HG03175 (cell line): ENCODE data around the gene SNAPC2.
A peak's percentile ranks its signal among the peaks of the same experiment; 100 is the strongest.
"Not testable (repeated sequence)": the region's sequence is repeated elsewhere in the genome, so short reads cannot be mapped to it uniquely, and the experiment has no call there.

Experiments used
- ATAC-seq: cut with Tn5 transposase; IDR thresholded peaks from one replicate; pipeline ENCODE4 v1.9.1; 2021; ENCODE audit warnings: mild to moderate bottlenecking, moderate library complexity; ENCODE audit not compliant: unreplicated experiment

The SNAPC2 gene

DNA sequence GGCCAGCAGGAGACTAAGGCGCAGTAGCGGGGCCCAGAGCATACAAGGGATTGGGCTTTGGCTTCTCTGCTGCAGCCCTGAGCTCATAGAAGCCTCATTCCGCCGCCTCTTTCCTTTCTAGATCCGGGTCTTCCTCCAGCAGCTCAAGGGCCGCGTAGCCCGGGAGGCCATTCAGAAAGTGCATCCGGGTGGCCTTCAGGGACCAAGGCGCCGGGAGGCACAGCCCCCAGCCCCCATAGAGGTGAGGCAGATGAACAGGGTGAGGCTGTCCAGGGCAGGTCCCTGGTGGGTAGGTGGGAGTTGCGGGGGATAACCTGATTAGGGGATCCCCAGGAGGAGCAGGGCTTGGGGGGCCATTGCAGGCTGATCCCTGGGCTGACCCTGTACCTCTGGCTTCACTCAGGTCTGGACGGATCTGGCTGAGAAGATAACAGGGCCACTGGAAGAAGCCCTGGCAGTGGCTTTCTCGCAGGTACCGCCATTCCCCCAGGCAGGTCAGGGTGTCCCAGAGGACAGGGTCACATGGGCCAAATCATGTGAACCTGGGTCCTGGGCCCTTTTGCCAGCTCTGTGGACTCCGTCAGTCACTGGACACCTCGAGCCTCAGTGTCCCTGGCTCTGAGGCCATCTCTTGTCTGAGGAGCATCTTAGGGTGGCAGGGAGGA, 1.3 kb downstream of the SNAPC2 start:
- no peak for ATAC-seq

- no peak for ATAC-seq
Observed at GRCh38 chr19:7921967-7922835, 2.1 kb downstream of the SNAPC2 start.

GRCh38 chr19:7922836-7923195, 2.7 kb downstream of the SNAPC2 start:
- no peak for ATAC-seq

DNA sequence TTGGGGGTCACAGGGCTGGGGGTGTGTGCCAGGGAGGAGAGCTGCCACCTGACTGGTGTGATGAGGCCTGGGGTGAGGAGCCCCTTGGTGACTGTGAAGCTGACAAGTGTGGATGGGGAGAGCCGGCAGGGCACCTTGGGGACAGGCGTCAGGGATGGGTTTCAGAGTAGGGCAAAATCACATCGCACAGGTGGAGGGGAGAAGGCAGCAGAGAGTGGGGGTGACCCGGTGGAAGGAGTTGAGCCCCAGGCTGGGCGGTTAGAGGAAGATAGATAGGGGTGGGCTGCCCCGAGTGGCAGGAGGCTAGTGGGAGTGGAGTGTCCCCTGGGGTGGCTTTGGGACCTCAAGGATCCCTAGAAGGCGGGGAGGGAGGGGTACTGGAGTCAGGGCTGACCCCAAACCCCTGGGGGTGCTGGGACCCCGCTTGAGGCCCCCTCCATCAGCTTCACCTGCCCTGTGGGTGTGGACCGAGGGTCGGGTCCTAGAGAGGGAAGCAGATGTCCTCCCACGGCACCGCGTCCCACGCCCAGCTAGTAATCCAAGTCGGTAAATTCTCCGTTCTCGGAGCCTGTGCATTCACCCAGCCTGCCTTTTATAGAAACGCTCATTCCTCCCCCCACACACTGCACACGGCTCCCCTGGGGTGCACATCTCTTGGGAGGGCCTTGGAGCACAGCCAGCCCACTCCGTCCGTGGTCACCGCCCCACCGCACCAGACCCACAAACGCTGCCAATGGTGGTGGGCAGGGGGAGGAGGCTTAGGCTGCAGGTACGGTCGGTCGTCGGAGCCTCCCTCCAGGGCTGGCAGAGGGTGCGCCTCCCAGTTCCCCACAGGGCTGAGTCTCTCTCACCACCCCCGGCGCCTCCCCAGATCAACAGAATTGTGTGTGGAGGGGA, 3.4 kb downstream of the SNAPC2 start:
- no peak for ATAC-seq

DNA sequence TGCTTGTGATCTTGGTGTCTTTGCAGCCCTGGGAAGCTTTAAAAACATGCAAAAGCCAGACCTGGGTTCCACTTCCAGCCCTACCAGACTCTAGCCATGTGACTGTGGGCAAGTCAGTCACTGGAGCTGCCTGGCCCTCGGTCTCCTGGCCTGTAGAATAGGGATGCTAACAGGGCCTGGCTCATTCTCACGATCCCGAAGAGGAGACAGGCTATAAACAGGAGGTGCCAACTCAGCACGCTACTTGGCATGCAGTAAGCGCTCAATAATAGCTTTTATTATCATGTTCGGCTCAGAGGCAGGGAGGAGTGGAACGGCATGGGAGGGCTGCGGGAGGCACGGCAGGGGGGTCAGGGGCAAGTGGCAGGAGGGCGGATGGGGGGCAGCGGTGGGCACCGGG, 4.1 kb downstream of the SNAPC2 start:
- ATAC-seq: no peak

DNA sequence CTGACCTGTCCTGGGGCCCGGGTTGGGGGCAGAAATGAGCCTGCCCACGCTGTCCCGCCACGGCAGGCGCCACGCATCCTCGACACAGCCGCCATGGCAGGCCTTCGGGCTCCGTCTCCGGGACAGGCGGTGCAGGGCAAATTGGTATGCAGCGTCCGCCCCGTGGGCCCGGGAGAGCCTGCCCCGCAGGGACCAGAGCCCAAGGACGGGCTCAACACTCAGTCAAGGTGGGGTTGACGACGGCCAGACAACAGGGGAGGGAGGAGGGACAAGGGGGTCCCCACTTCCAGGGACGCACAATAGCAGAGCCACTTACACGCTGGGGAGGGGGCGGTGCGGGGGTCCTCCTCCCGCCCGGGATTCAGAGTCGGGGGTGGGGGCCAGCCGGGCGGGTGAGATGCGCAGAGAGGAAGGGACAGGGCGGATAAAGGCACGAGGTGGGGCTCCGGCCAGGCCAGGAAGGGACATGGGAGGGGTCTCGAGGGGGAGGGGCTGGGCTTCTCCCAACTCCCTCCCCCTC, 4.6 kb downstream of the SNAPC2 start:
- ATAC-seq: no peak

- ATAC-seq: no peak
Observed at GRCh38 chr19:7925171-7925851, 5.2 kb downstream of the SNAPC2 start.

- peak; percentile 36 for ATAC-seq
Observed at GRCh38 chr19:7926021-7926726, 6.0 kb downstream of the SNAPC2 start, which contains the start of gene CTXN1. CTXN1 (minus strand) TSS chr19:7926135; CDS start chr19:7925538, 597 bp downstream.

GRCh38 chr19:7926727-7927604, 6.8 kb downstream of the SNAPC2 start:
- ATAC-seq: no peak

- ATAC-seq: no peak
Observed at GRCh38 chr19:7927605-7928333, 7.6 kb downstream of the SNAPC2 start.

- no peak for ATAC-seq
Observed at GRCh38 chr19:7928334-7928706, 8.2 kb downstream of the SNAPC2 start.

DNA sequence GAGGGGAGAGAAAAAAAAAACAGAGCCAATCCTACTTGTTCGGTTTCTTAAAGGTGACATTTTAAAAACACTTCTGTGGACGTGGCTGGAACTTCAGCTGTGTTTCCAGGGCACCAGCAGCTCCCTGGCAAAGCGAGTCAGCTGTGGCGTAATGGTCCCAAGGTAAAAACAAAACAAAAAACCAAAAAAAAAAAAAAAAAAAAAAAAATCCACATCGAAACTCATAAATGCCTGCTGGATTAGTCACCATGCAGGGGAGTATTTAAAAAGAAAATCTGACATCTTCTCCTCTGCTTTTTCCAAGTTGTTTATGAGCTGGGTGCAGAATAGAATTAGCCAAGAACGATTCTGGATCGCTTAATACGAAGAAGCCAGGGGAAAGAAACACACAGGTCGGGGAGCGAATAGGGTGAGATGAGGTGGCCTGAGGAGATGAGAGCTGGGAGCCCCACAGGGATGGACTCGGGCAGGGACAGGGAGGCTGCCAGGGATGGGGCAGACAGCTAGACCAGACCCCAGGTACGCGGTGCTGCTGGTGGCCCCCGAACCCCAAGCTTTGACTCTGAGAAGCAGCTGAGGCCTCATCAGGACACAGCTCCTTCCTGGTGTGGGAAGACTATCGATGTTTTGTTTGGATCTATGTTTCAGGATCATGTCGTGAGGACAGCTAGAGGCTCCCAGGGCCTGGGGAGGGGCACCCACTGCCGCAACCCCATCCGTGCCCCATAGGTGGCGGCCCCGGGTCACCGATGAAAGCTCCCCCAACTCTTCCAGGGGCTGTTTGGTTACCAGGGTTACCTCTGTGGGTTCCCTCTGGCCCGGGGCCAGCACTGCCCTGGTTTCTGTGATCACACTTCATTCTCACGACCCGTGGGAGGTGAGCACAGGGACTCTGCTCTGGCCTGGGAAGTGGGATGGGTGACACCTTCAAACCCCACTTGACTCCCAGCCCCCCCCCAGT, 8.9 kb downstream of the SNAPC2 start:
- ATAC-seq: no peak

DNA sequence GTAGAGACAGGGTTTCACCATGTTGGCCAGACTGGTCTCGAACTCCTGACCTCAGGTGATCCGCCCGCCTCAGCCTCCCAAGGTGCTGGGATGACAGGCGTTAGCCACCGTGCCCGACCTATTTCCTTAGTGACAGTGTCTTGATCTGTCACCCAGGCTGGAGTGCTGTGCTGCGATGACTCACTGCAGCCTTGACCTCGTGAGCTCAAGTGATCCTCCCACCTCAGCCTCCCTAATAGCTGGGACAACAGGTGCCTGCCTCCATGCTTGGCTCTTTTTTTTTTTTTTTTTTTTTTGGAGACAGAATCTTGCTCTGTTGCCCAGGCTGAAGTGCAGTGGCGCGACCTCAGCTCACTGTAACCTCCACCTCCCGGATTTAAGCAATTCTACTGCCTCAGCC, 9.9 kb downstream of the SNAPC2 start:
- ATAC-seq: not testable (repeated sequence)

DNA sequence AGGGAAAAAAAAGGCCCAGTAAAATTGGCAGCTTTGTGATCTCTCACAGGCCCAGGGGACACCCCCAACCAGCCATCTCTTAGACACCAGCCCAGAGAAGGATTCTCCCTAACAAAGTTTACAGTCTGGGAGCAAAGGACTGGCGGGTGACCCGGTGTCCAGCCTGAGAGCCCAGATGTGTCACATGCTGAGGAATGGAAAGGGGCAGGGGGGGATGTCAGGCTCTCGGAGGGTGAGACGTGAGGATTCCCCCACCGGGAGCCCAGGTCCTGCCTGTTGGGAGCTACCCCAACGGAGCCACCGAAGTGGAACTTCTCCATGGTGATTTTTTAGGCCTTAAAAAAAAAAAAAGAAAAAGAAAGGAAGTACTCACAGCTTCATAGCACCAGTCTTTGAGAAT, 10.6 kb downstream of the SNAPC2 start:
- no peak for ATAC-seq

DNA sequence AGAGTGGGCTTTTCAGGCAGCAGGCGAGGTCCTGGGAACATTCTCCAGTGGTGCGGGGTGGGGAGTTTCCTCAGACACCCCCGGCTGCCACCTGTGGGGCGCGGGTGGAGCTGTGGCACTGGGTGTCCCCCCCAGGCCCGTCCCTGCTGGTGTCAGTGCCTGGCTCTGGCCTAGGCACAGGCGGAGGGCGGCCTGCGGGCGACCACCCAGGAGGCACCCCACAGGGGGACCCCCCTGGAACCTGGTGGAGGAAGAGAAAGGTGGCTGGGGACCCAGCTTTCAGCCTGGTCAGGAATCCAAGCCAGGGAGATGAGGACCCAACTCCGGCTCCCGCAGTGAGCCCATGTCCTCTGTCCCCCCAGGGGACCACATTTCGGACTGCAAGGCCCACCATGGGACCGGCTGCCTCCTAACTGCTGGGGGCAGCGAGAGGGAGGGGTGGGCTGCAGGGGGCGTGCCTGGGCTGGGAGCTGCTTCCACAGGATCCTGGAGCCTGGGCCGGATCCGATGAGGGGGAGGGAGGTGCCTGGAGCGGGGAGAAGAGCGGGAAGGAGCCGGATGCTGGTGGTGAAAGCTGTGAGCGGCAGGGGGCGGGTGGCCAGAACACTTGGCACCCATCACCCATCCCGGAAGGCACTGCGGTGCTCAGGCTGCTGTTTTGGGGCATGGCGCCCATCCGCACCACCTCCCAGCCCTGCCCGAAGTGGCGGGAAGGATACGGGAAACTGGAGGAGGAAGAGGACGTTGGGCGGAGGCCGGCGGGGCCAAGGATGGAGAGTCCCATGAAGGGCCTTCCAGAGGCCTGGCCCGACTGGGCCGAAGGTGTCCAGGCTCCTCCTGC, 11.3 kb downstream of the SNAPC2 start:
- ATAC-seq: no peak

DNA sequence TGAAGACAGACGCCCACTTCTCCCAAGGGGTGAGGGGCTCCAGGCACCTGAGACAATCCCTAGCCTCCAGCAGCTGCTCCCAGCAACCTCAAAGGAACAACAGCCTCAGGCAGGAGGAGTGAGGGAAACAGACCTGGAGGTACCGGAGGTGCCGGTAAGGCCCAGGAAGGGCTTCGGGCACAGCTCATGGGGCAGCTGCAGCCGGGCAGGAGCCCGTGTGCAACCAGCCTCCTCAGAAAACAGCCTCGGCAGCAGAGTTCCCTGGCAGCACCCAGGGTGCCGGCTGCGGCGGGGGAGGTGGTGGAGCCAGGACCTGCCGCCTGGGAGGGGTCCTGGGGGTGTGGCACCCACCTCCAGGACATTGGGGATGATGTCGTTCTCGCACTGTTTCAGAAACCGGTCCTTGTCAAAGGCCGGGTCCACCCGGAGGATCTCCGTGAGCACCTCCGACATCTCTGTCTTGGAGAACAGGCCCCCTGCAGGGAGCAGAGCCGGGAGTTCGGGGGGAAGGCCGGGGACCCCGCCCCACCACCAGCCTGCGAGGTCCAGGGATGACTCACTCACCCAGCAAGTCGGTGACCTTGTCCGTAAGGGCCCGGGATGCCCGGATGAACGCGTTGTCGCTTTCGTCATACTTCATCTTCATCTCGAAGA, 12.3 kb downstream of the SNAPC2 start:
- ATAC-seq: no peak
